Endothelial cell of umbilical vein (primary cell): ENCODE measurements around the gene AP4S1. TPM values are rescaled to one million over a fixed set of nuclear protein-coding genes. Genes with fewer than 3 reads are reported as not detected.

Experiments
- BruUV-seq: library from RNA; stranded (reverse); fragments of 400-500 nt; replicated peaks from 2 replicates; lab custom pipeline; 2021; lab: Mats Ljungman, UMichigan
- CTCF ChIA-PET: fragments of 300-600, 350-600 bp; sonication (Branson Sonifier 250); formaldehyde crosslinking; loops from one replicate; lab custom pipeline; 2021; ENCODE audit warnings: antibody characterized with exemption, inconsistent platforms; lab: Charles Lee
- POLR2A ChIA-PET: fragments of 300-600, 350-600 bp; sonication (Branson Sonifier 250); formaldehyde crosslinking; loops from one replicate; lab custom pipeline; 2021; ENCODE audit warnings: antibody characterized with exemption, inconsistent platforms; lab: Charles Lee
- DNase-seq: peaks from one replicate; pipeline ENCODE4 v3.0.0-alpha.2; 2011; ENCODE audit warnings: low read depth, low spot score
- FAIRE-seq: peaks from 2 replicates; lab custom pipeline; 2011; peaks lifted over from hg19 to GRCh38; lab: Jason Lieb, UNC
- H2AFZ ChIP-seq: 2 replicates; pipeline ENCODE4 v1.6.0; 2012; ENCODE audit warnings: low read depth, low read length, control low read depth, inconsistent platforms
- H3K27ac ChIP-seq: 2 replicates; pipeline ENCODE4 v1.5.1; 2011; ENCODE audit warnings: low read depth, mild to moderate bottlenecking, control low read depth, low read length, moderate library complexity; ENCODE audit not compliant: insufficient read depth
- H3K27me3 ChIP-seq, 2 experiments: 2 replicates each; pipeline versions ENCODE4 v1.6.0 to v1.6.1; 2011; ENCODE audit warnings: low read length in 2 of 2, mixed read lengths in 1 of 2; ENCODE audit not compliant: control insufficient read depth in 2 of 2, insufficient read depth in 2 of 2
- H3K36me3 ChIP-seq, 2 experiments: 2 replicates in 1 of 2; 3 replicates in 1 of 2; pipeline ENCODE4 v1.5.1; 2011; ENCODE audit warnings: low read length in 2 of 2, mild to moderate bottlenecking in 1 of 2, moderate library complexity in 1 of 2; ENCODE audit not compliant: control insufficient read depth in 2 of 2, insufficient read depth in 2 of 2; ENCODE audit errors: extremely low read depth in 1 of 2
- H3K4me1 ChIP-seq: 3 replicates; pipeline ENCODE4 v1.5.1; 2011; ENCODE audit warnings: mild to moderate bottlenecking, low read length; ENCODE audit not compliant: control insufficient read depth, insufficient read depth; ENCODE audit errors: extremely low read depth
- H3K4me2 ChIP-seq: 2 replicates; pipeline ENCODE4 v1.6.1; 2011; ENCODE audit warnings: low read length, control low read depth, mixed read lengths; ENCODE audit not compliant: insufficient read depth
- H3K4me3 ChIP-seq, 3 experiments: fragments of 200-600 bp in 1 of 3; sonication (generic), shearing (Covaris generic) in 1 of 3; replicated peaks in 1 of 3; 2 replicates each; pipeline ENCODE4 v1.5.1; 2011 to 2016; ENCODE audit warnings: control low read depth in 3 of 3, low read length in 3 of 3, mild to moderate bottlenecking in 2 of 3, inconsistent platforms in 1 of 3, low read depth in 1 of 3, moderate library complexity in 1 of 3; ENCODE audit not compliant: insufficient read depth in 1 of 3
- H3K79me2 ChIP-seq: 2 replicates; pipeline ENCODE4 v1.6.0; 2012; ENCODE audit warnings: low read length, inconsistent platforms; ENCODE audit not compliant: control insufficient read depth, insufficient read depth
- H3K9ac ChIP-seq: replicated peaks from 2 replicates; pipeline ENCODE3; 2011; ENCODE audit warnings: low read length, control low read depth; ENCODE audit not compliant: insufficient read depth; ENCODE audit errors: extremely low read depth
- H3K9me1 ChIP-seq: replicated peaks from 3 replicates; pipeline ENCODE4 v1.6.0; 2011; ENCODE audit warnings: mild to moderate bottlenecking, low read length; ENCODE audit not compliant: control insufficient read depth, insufficient read depth; ENCODE audit errors: extremely low read depth
- H3K9me3 ChIP-seq: replicated peaks from 2 replicates; pipeline ENCODE4 v1.5.1; 2012; ENCODE audit warnings: low read length, inconsistent platforms; ENCODE audit not compliant: control insufficient read depth, insufficient read depth
- H4K20me1 ChIP-seq: replicated peaks from 2 replicates; pipeline ENCODE3; 2011; ENCODE audit warnings: mild to moderate bottlenecking, low read length; ENCODE audit not compliant: control insufficient read depth, insufficient read depth; ENCODE audit errors: extremely low read depth
- EZH2 ChIP-seq: IDR thresholded peaks from 2 replicates; pipeline ENCODE4 v1.6.1; 2012; ENCODE audit warnings: borderline replicate concordance, low read depth, mild to moderate bottlenecking, moderate library complexity, low read length, inconsistent platforms; ENCODE audit not compliant: severe bottlenecking
- FOS ChIP-seq: IDR thresholded peaks from 2 replicates; pipeline ENCODE4 v1.6.1; 2011; ENCODE audit warnings: mild to moderate bottlenecking, low read length, moderate library complexity, borderline replicate concordance; ENCODE audit not compliant: insufficient read depth
- GATA2 ChIP-seq: IDR thresholded peaks from 2 replicates; pipeline ENCODE4 v1.7.0; 2011; ENCODE audit warnings: low read depth, mild to moderate bottlenecking, moderate library complexity, mixed read lengths, low read length; ENCODE audit not compliant: insufficient read length, insufficient read depth
- JUN ChIP-seq: IDR thresholded peaks from 2 replicates; pipeline ENCODE4 v1.6.1; 2011; ENCODE audit warnings: borderline replicate concordance, low read depth; ENCODE audit not compliant: insufficient read length, insufficient read depth
- MYC ChIP-seq: IDR thresholded peaks from one replicate; pipeline ENCODE4 v1.6.1; 2011; ENCODE audit warnings: mild to moderate bottlenecking, low read depth, low read length
- POLR2A ChIP-seq: IDR thresholded peaks from 2 replicates; pipeline ENCODE4 v1.6.1; 2012; ENCODE audit warnings: low read depth, mild to moderate bottlenecking, control low read depth, low read length
- dilution Hi-C: fragments of 300-500 bp; cut with MboI; formaldehyde crosslinking; loops from one replicate; pipeline ENCODE4 v1.15.0; 2019; ENCODE audit warnings: low sequenced_read_pairs; ENCODE audit not compliant: extremely low pct_ligation_motif_present
- intact Hi-C: fragments of 100-400 bp; cut with micrococcal nuclease; formaldehyde crosslinking; loops from one replicate; pipeline ENCODE4 v1.10.0; 2022
- polyA plus RNA-seq, 4 experiments: library from polyadenylated mRNA; depleted of rRNA in 3 of 4; stranded (reverse) in 3 of 4; unstranded in 1 of 4; fragments of >200 nt; gene quantifications; 2 replicates each; pipeline versions ENCODE4 v1.2.1 to v1.2.3, GENCODE V29; 2011 to 2012; ENCODE audit warnings: missing spikeins in 1 of 4
- total RNA-seq: library from RNA; stranded (reverse); gene quantifications from 2 replicates; pipeline ENCODE4 v1.2.3, GENCODE V29; 2021

The AP4S1 gene
- total and polyA plus RNA-seq, 2 donors (not counting 3 experiments of a cell fraction or from before 2014, with no cell fraction given): 2.8 to 7.2 TPM

DNA sequence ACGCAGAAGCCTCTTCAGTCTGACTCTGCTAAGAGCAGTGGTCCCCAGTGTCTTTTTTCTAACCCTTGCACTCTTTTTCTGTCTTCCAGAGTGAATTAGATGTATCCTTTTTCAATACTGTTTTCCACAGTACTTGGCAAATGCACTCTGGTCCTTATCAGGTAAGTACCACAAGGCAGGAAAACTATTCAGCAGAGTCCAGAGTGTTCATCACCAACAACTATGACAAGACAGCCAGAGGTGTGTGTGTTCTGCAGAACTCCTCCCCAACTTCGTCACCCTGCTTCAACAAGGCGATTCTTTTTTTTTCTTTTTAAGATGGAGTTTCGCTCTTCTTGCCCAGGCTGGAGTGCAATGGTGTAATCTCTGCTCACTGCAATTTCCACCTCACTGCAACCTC lies 55.0 kb downstream of the AP4S1 start:
- no TSS peak for BruUV-seq
- Histone ChIP-seq H3K27me3 (no peaks in the 10 kb centered on the region), H3K4me1 (no peaks in the 10 kb centered on the region), H3K79me2 (no peaks in the 10 kb centered on the region), H3K4me3 (no peak overlapping the region), H3K9ac (no peak overlapping the region), H3K36me3 (no peaks in the 10 kb centered on the region), H3K27ac (no peak overlapping the region), H2AFZ (no peak overlapping the region), H3K4me2 (no peak overlapping the region), H4K20me1 (no peaks in the 10 kb centered on the region), H3K9me3 (no peaks in the 10 kb centered on the region), H3K9me1 (no peaks in the 10 kb centered on the region)
- intact Hi-C loops (loop anchor here (10.0 kb wide), 1 partner anchor 426 kb away; no protein-coding TSS in a partner anchor), dilution Hi-C loops (no loop called here)
- DNase-seq: no peak
- ChIA-PET CTCF (interaction anchor here (0.9 to 1.0 kb wide), 2 partner anchors 54 to 100 kb away, joined by 3 to 5 read pairs; partner anchors contain the start of genes AP4S1 and STRN3), POLR2A (no interaction called here)
- no peak for TF ChIP-seq EZH2
- FAIRE-seq: no peak

DNA sequence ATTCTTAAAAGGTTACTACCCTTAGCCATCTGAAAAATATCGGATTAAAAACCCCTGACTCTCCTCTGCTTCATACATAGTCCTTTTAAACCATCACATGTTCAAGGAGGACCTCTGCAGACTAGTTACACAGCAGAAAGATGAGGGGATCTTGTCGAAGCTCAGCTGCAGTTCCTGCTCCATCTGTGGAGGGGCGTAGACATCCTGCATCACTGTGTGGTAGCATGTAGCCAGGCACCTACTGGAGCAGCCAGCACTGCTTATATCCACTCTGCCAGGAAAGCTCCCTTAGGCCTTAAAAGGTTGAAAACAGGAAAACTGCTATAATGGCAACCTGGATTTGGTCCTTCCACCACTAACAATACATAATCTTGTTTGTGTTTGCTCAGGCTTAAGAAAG lies 58.3 kb downstream of the AP4S1 start:
- no peaks in the 10 kb centered on the region for H3K9me1 ChIP-seq
- no peaks in the 10 kb centered on the region for H4K20me1 ChIP-seq
- ChIA-PET CTCF (interaction anchor here (0.7 to 2.6 kb wide), 3 partner anchors 11 to 105 kb away, joined by 4 to 28 read pairs (median 4); no protein-coding TSS in a partner anchor), POLR2A (no interaction called here)
- FAIRE-seq (no peak), DNase-seq (no peak)
- H3K27ac ChIP-seq: no peak overlapping the region
- dilution Hi-C loops: no loop called here
- intact Hi-C loops: loop anchor here (10.0 kb wide), 1 partner anchor 429 kb away; no protein-coding TSS in a partner anchor
- no peaks in the 10 kb centered on the region for H3K36me3 ChIP-seq
- no peak overlapping the region for H3K4me2 ChIP-seq
- TF ChIP-seq POLR2A (no peak), JUN (no peak), FOS (no peak), GATA2 (no peak), MYC (no peak)
- no TSS peak for BruUV-seq
- H3K4me1 ChIP-seq: no peaks in the 10 kb centered on the region
- no peaks in the 10 kb centered on the region for H3K27me3 ChIP-seq
- no peak overlapping the region for H3K9ac ChIP-seq
- no peaks in the 10 kb centered on the region for H3K79me2 ChIP-seq
- H2AFZ ChIP-seq: no peak overlapping the region
- no peaks in the 10 kb centered on the region for H3K9me3 ChIP-seq
- H3K4me3 ChIP-seq: no peak overlapping the region
